Tibial artery (tissue), 4 donors: ENCODE data around the gene FAM241B.

Source experiments
- DNase-seq, 2 donors: peaks; one replicate each; pipeline ENCODE4 v3.0.0-alpha.2; 2019
- H3K27ac ChIP-seq, 2 donors: fragments of 200-600 bp; sonication (generic) in 1 of 2; 1 replicate in 1 of 2; 2 replicates in 1 of 2; pipeline ENCODE4 v1.5.1; 2018 to 2019; ENCODE audit warnings: mild to moderate bottlenecking in 1 of 2
- H3K27me3 ChIP-seq, 2 donors: fragments of 200-600 bp; sonication (generic) in 1 of 2; one replicate each; pipeline versions ENCODE4 v1.5.1 to v1.6.0; 2016 to 2019
- H3K36me3 ChIP-seq, 3 donors: fragments of 200-600 bp; sonication (generic) in 2 of 3; one replicate each; pipeline ENCODE4 v1.5.1; 2016 to 2019; ENCODE audit warnings: mild to moderate bottlenecking in 2 of 3
- H3K4me1 ChIP-seq, 4 donors: fragments of 200-600 bp; sonication (generic) in 2 of 4; 1 replicate in 3 of 4; 2 replicates in 1 of 4; pipeline ENCODE4 v1.5.1; 2016 to 2019
- H3K4me3 ChIP-seq, 2 donors: fragments of 200-600 bp; sonication (generic) in 1 of 2; 1 replicate in 1 of 2; 2 replicates in 1 of 2; pipeline ENCODE4 v1.5.1; 2018 to 2019; ENCODE audit warnings: mild to moderate bottlenecking in 2 of 2
- H3K9me3 ChIP-seq, 3 donors: fragments of 200-600 bp; sonication (generic) in 1 of 3; one replicate each; pipeline ENCODE4 v1.5.1; 2016 to 2019
- intact Hi-C: fragments of 100-400 bp; cut with DNase I; formaldehyde crosslinking; loops from one replicate; pipeline ENCODE4 v1.15.0; 2023; ENCODE audit warnings: low total_unique reads
- TF ChIP-seq, protein P1 (sequence below), 2 experiments: fragments of 200-600 bp in 1 of 2; fragments of 450-650 bp in 1 of 2; IDR thresholded peaks; one replicate each; pipeline ENCODE4 v1.5.1; 2017 to 2019; ENCODE audit warnings: antibody characterized with exemption in 2 of 2, mild to moderate bottlenecking in 1 of 2, moderate library complexity in 1 of 2

Gene FAM241B

DNA sequence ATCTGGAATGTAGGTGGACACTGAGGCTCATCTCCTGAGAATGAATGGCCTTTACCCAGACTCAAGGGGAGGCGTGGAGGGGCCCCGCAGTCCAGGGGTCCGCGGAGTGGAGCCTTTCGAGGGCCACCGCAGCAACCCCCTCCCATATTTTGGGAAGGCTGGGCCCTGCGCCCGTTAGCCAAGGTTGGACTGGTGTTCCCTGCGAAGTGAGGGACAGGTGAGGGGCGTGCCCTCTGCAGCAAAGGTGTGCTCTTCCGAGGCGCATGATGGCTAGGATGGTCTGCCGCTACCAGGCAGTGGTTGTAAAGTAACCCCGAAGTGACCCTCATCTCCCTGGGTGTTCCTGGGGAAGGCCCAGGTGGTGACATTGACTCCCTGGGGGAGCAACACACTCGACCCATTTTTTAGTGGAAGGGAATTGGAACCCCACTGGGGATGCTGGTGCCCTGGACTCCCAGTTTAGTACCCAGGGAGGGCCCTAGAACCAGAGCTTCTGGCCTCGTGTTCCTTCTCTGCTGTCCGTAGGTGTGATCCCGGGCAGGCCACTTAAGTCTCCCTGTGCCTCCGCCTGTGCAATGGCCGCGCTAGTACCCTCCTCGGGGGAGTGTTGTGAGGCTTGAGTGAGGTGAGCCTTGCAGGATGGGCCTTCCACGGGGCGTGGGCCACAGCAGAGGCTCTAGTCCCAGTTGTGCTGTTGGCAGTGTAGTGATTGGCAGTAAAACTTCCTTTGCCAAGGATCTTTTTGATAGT lies 779 bp downstream of the FAM241B start:
- Histone ChIP-seq H3K4me3 (peak overlapping the region; percentile 55 to 92), H3K27ac (peak overlapping the region; percentile 56 to 72), H3K36me3 (peaks cover 0 to 15% (median 0%) of the 10 kb centered on the region in 3 donors), H3K4me1 (peaks cover 0 to 17% (median 10%) of the 10 kb centered on the region in 4 donors), H3K27me3 (no peaks in the 10 kb centered on the region), H3K9me3 (no peaks in the 10 kb centered on the region)
- peak in 1 of 2 donors; percentile 57 for DNase-seq
- TF ChIP-seq, protein P1, sequence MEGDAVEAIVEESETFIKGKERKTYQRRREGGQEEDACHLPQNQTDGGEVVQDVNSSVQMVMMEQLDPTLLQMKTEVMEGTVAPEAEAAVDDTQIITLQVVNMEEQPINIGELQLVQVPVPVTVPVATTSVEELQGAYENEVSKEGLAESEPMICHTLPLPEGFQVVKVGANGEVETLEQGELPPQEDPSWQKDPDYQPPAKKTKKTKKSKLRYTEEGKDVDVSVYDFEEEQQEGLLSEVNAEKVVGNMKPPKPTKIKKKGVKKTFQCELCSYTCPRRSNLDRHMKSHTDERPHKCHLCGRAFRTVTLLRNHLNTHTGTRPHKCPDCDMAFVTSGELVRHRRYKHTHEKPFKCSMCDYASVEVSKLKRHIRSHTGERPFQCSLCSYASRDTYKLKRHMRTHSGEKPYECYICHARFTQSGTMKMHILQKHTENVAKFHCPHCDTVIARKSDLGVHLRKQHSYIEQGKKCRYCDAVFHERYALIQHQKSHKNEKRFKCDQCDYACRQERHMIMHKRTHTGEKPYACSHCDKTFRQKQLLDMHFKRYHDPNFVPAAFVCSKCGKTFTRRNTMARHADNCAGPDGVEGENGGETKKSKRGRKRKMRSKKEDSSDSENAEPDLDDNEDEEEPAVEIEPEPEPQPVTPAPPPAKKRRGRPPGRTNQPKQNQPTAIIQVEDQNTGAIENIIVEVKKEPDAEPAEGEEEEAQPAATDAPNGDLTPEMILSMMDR (IDR thresholded peaks at IDR 0.05): no peak
- intact Hi-C loops: loop anchor here (10.0 kb wide), 1 partner anchor 216 kb away; the partner anchor contains the start of gene TACR2

DNA sequence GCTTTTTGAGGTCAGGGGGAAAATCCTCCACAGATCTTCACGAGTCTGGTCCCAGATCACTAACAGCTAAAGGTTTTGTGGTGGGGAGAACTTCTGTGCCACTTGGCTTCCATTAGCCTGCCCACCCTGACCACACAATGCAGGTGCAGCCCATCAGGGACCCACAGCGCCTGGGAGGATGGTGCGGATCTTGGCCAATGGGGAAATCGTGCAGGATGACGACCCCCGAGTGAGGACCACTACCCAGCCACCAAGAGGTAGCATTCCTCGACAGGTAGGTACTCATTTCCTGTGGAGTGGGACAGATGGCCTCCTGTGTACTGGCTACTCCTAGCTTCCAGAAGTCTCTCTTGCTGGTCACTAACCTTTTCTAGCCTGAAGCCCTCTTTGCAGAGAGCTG lies 1.5 kb downstream of the FAM241B start:
- H3K27me3 ChIP-seq: no peaks in the 10 kb centered on the region
- peaks cover 0 to 17% (median 10%) of the 10 kb centered on the region in 4 donors for H3K4me1 ChIP-seq
- peaks cover 0 to 15% (median 0%) of the 10 kb centered on the region in 3 donors for H3K36me3 ChIP-seq
- TF ChIP-seq, protein P1 (IDR thresholded peaks at IDR 0.05): no peak
- H3K27ac ChIP-seq: no peak overlapping the region
- DNase-seq: no peak
- intact Hi-C loops: loop anchor here (10.0 kb wide), 1 partner anchor 217 kb away; the partner anchor contains the start of gene TACR2
- no peak overlapping the region for H3K4me3 ChIP-seq
- no peaks in the 10 kb centered on the region for H3K9me3 ChIP-seq

DNA sequence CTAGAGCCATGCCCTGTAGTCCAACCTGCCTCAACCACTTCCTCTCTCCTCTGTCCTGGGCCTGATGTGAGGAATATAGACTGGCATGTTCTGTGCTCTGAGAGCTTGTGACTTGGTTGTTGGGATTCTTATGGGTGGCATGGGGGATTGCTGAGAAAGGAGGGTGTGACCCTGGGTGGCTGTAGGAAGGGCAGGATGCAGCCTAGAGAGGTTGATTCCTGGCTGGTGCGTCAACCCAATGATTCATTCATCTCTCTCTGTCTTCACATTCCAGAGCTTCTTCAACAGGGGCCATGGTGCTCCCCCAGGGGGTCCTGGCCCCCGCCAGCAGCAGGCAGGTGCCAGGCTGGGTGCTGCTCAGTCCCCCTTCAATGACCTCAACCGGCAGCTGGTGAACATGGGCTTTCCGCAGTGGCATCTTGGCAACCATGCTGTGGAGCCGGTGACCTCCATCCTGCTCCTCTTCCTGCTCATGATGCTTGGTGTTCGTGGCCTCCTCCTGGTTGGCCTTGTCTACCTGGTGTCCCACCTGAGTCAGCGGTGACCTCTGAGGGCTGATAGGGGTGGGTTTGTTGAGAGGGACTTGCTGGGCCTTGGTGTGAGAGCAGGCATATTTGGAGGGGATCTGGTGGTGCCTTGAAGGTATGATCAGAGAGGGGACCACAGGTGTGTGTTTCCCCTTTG lies 2.6 kb downstream of the FAM241B start:
- peak in 1 of 2 donors; percentile 52 for DNase-seq
- no peaks in the 10 kb centered on the region for H3K9me3 ChIP-seq
- H3K4me1 ChIP-seq: peaks cover 0 to 17% (median 10%) of the 10 kb centered on the region in 4 donors
- H3K36me3 ChIP-seq: peaks cover 0 to 15% (median 0%) of the 10 kb centered on the region in 3 donors
- no peak overlapping the region for H3K27ac ChIP-seq
- intact Hi-C loops: loop anchor here (10.0 kb wide), 1 partner anchor 218 kb away; the partner anchor contains the start of gene TACR2
- TF ChIP-seq, protein P1 (IDR thresholded peaks at IDR 0.05): no peak
- H3K4me3 ChIP-seq: no peak overlapping the region
- H3K27me3 ChIP-seq: no peaks in the 10 kb centered on the region

DNA sequence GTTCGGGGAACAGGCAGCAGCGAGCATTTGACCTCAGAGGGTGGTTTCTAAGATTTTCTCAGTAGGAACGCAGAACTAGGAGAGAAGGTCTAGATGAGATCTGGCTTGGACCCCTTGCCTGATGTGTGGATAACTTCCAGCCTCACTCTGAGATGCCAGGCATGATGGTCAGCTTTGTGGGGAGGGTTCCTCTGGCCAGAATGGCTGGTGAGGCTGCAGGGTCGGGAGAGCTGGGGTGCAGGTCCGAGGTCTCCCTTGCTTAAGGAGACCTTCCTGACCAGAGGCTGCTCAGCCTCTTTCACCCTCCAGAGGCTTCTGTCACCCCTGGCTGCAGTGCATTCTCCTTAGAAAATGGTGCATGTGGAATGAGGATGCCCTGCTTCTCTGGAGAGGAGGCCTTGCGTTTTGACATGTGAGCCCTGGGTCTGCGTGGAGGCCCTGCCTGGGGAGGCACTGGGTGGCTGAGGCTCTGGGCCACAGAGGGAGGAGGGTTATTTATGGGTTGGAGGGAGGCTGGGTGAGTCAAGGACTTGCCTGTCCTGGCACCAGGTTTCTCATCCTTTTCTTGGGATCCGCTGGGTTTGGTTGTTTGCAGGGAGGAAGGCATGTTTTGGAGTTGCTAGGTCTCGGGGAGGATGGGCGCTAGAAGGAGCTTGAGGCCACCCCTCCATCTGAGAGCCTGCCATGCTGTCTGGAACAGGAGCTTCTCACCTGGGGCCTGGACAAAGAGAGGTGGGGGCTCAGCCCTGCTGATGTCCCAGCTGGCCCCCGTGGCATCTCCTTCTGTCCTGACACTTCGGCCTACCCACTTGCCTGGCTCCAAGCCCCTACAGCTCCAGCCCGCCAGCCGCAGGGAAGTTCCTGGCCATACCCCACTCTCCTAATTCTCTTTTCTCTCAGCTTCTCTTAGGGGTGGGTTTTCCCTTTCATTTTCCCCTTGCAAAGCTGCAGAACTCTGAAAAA lies 3.9 kb downstream of the FAM241B start:
- peaks cover 0 to 17% (median 10%) of the 10 kb centered on the region in 4 donors for H3K4me1 ChIP-seq
- H3K27me3 ChIP-seq: no peaks in the 10 kb centered on the region
- no peak overlapping the region for H3K4me3 ChIP-seq
- peaks cover 0 to 15% (median 0%) of the 10 kb centered on the region in 3 donors for H3K36me3 ChIP-seq
- H3K27ac ChIP-seq: no peak overlapping the region
- no peaks in the 10 kb centered on the region for H3K9me3 ChIP-seq
- intact Hi-C loops: loop anchor here (10.0 kb wide), 1 partner anchor 219 kb away; the partner anchor contains the start of gene TACR2
- DNase-seq: no peak
- TF ChIP-seq, protein P1 (IDR thresholded peaks at IDR 0.05): no peak
